ENCODE data around the gene COL10A1. TPM values are rescaled to one million over a fixed set of nuclear protein-coding genes. Genes with fewer than 3 reads are reported as not detected.

Gene COL10A1
- total RNA-seq, 2 experiments from 2014 or later: not detected

- Mint-ChIP-seq H3K9me3 (no peaks in the 10 kb centered on the region), H3K4me3 (no peak overlapping the region), H3K27ac (no peak overlapping the region), H3K36me3 (ENCODE audit: low read depth) (no peaks in the 10 kb centered on the region), H3K27me3 (no peaks in the 10 kb centered on the region), H3K4me1 (no peaks in the 10 kb centered on the region)
- CTCF ChIA-PET: no interaction called here
- POLR2A ChIA-PET: no interaction called here
- no peak for DNase-seq
These were observed 26.7 kb upstream of the COL10A1 start for GRCh38 chr6:116152620-116153019.

DNA sequence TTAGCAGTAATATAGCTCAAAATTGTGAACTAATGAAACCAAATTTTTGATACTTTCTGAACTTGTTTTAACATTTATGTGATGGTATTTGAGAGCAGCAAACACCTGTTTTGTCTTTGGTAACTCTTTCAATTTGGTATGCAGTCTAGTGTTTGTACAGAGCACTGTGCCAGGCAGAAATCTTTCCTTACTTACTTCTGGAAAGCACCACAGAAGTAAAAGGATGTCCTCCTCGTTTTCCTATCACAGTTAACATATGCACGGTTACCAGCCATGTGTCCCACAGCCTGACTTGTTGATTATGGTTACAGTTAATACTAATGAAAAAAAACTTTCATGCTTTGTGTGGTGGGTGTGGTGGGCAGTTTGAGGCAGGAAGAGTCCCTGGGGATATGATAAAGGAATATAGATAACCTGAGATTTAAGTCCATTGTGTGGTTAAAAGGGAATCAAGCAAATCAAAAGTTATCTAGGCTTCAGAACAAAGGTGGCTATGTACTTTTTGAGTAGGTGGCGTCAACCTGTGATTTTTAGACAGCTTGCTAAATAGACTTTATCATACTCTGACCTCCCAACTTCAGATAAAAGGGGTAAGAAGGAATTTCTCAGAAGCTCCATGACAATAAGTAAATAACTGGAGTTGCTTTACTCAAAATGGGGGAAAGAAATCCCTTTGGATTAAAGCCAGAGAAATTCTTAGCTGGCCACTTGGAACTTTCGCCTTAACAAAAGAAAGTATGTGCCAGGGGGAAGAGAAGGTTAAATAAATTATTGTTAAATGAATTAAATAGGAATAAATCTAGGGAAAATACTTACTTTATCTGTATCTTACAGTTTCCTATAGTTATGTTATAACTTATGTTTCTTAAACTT is 20.1 kb upstream of the COL10A1 start:
- H3K36me3 Mint-ChIP-seq (ENCODE audit: low read depth): no peaks in the 10 kb centered on the region
- no peak overlapping the region for H3K4me3 Mint-ChIP-seq
- H3K9me3 Mint-ChIP-seq: no peaks in the 10 kb centered on the region
- DNase-seq: no peak
- CTCF ChIA-PET: interaction anchor here (0.6 kb wide), 1 partner anchor 32 kb away, joined by 3 read pairs; no protein-coding TSS in a partner anchor
- POLR2A ChIA-PET: no interaction called here
- H3K27me3 Mint-ChIP-seq: no peaks in the 10 kb centered on the region
- peaks cover 2% of the 10 kb centered on the region for H3K4me1 Mint-ChIP-seq
- no peak overlapping the region for H3K27ac Mint-ChIP-seq

- Mint-ChIP-seq H3K4me1 (peaks cover 2% of the 10 kb centered on the region), H3K9me3 (no peaks in the 10 kb centered on the region), H3K4me3 (no peak overlapping the region), H3K27ac (no peak overlapping the region), H3K27me3 (no peaks in the 10 kb centered on the region), H3K36me3 (ENCODE audit: low read depth) (peaks cover 3% of the 10 kb centered on the region)
- DNase-seq: no peak
- POLR2A ChIA-PET: no interaction called here
- CTCF ChIA-PET: no interaction called here
These were observed 18.7 kb upstream of the COL10A1 start for GRCh38 chr6:116144605-116145004.

DNA sequence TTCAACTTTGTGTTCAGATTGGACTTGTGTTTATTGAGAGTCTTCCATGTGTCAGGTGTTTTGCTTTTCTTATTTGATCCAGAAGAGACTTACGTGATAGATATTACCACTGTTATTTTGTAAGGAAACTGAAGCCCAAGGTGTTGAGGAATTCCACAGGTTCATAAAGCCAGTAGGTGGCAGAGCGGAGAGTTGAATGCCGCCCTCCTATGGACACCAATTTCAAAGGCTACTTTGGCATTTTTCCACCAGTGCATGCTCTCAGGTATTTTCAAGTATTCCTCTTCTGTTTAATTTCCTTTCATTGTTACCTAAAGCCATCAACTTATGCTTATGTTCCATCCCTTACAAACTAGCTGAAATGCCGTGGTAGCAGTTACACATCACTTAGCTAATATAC is 14.0 kb upstream of the COL10A1 start:
- no peak for DNase-seq
- Mint-ChIP-seq H3K27me3 (no peaks in the 10 kb centered on the region), H3K27ac (no peak overlapping the region), H3K4me1 (peaks cover 19% of the 10 kb centered on the region), H3K36me3 (ENCODE audit: low read depth) (peaks cover 8% of the 10 kb centered on the region), H3K4me3 (no peak overlapping the region), H3K9me3 (no peaks in the 10 kb centered on the region)
- ChIA-PET CTCF (no interaction called here), POLR2A (no interaction called here)

DNA sequence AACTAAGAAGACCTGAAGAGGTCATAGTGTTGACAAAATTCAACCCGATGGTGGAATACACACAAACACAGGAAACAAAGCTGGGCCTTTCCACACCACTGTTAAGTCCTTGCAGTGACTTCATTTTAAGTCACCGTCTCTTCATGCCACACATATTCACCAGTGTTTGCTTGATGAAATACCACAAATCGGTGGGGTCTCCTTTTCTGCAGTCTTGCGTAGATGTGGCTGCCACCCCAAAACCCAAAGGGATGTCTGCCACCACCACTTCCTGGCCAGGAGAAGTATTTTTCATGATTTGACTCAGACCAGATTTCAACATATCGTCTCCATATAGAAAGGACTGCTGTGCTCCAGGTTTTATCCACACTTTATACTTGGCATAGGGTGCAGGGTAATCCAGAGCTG is 11.0 kb upstream of the COL10A1 start:
- Mint-ChIP-seq H3K4me1 (peaks cover 17% of the 10 kb centered on the region), H3K27ac (peak overlapping the region; percentile 61), H3K36me3 (ENCODE audit: low read depth) (peaks cover 11% of the 10 kb centered on the region), H3K4me3 (peak overlapping the region; percentile 25), H3K9me3 (no peaks in the 10 kb centered on the region), H3K27me3 (no peaks in the 10 kb centered on the region)
- ChIA-PET CTCF (interaction anchor here (1.9 kb wide), 1 partner anchor 24 kb away, joined by 5 read pairs; no protein-coding TSS in a partner anchor), POLR2A (interaction anchor here (0.9 kb wide), 1 partner anchor 9 kb away, joined by 3 read pairs; no protein-coding TSS in a partner anchor)
- DNase-seq: peak; percentile 69

DNA sequence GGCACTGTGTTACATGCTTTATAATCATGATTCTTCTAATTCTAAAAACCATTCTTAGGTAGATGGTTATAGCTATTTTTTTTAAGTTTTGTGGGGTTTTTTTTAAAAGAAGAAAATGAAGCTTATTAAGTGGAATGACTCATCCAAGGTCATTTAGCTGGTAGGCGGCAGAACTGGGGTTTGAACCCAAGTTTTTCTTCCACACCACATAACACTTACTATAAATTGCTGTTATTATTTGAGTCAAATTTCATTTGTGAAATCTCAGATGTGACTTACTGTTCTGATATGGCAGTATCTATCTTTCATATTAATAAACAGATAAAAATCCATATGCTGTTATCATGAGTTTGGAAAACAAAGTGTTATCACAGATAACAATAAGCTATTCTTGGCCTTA is 10.4 kb upstream of the COL10A1 start:
- Mint-ChIP-seq H3K27me3 (no peaks in the 10 kb centered on the region), H3K4me3 (no peak overlapping the region), H3K4me1 (peaks cover 17% of the 10 kb centered on the region), H3K9me3 (no peaks in the 10 kb centered on the region), H3K36me3 (ENCODE audit: low read depth) (peaks cover 11% of the 10 kb centered on the region), H3K27ac (no peak overlapping the region)
- ChIA-PET POLR2A (interaction anchor here (0.9 kb wide), 1 partner anchor 9 kb away, joined by 3 read pairs; no protein-coding TSS in a partner anchor), CTCF (interaction anchor here (0.6 to 1.9 kb wide), 2 partner anchors 24 to 156 kb away, joined by 3 to 5 read pairs; no protein-coding TSS in a partner anchor)
- DNase-seq: no peak

DNA sequence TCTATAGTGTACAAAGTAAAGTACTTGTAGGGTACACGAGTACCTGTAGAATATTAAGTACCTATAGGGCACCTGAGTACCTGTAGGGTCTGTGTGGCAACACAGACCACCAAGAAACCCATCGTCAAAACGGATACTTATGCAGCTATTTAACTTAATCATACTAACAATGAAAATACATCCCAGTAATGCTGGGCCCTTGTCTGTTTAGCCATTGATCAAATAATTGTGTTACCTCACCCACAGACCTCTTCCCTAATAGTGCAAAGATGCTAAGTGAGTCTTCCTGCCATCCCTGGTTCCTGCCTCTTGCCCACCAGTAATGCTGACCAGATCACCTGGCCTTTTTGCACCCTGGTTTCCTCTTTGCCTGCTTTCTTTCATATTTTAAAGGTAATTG is 7.5 kb upstream of the COL10A1 start:
- DNase-seq: no peak
- CTCF ChIA-PET: interaction anchor here (1.0 kb wide), 1 partner anchor 21 kb away, joined by 3 read pairs; no protein-coding TSS in a partner anchor
- POLR2A ChIA-PET: interaction anchor here (1.1 kb wide), 1 partner anchor 33 kb away, joined by 3 read pairs; the partner anchor contains the start of gene NT5DC1
- H3K4me3 Mint-ChIP-seq: no peak overlapping the region
- no peak overlapping the region for H3K27ac Mint-ChIP-seq
- H3K4me1 Mint-ChIP-seq: peaks cover 19% of the 10 kb centered on the region
- no peaks in the 10 kb centered on the region for H3K27me3 Mint-ChIP-seq
- H3K9me3 Mint-ChIP-seq: no peaks in the 10 kb centered on the region
- peaks cover 8% of the 10 kb centered on the region for H3K36me3 Mint-ChIP-seq (ENCODE audit: low read depth)

DNA sequence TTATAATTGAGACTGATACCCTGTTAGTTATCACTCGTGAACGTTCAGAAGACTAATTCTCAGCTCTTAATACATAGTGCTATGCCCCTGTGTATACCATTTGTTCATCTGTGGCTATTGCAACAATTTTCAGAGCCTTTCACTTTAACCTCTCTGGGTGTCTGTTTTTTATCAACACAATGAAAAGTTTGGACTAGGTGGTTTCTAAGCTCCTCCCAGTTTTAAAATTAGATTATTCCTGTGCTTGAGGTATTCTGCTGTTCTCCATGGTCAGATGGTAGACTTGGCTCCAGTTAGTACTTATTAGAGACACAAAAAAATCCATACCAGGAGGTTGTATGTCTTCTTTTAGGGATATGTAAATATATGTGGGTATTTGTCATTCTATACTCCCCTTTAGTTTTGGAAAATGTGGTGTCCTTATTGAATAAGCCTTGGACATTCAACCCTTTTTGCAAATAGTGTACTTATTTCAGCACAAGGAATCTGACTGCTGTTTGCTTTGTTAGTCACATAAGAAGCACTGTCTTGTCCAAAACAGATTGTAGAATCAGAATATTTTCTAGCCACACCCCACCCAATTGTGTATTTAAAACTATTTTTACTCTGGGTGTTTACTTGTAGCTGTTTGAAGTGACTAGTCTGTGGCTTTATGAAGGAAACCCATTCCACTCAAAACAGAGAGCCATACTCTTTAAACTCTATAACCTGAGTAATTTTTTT is 2.0 kb upstream of the COL10A1 start:
- ChIA-PET POLR2A (interaction anchor here (1.0 kb wide), 1 partner anchor 8 kb away, joined by 3 read pairs; no protein-coding TSS in a partner anchor), CTCF (no interaction called here)
- Mint-ChIP-seq H3K36me3 (ENCODE audit: low read depth) (peaks cover 4% of the 10 kb centered on the region), H3K27ac (no peak overlapping the region), H3K9me3 (no peaks in the 10 kb centered on the region), H3K4me1 (peaks cover 6% of the 10 kb centered on the region), H3K4me3 (no peak overlapping the region), H3K27me3 (no peaks in the 10 kb centered on the region)
- no peak for DNase-seq

DNA sequence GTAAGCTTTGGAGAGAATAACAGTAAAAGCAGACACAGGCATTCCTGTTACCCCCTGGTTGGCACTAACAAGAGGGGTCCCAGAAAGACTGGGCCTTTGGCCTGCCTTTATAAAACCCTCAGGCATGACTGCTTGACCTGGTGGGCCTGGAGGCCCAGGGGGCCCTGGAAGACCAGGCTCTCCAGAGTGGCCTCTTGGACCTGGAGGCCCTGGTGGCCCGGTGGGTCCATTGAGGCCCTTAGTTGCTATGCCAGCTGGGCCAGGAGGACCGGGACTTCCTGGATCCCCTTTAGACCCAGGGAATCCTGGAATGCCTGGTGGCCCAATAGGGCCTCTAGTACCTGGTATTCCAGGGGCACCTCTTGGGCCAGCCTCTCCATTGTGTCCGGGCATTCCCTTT is 5.5 kb downstream of the COL10A1 start:
- CTCF ChIA-PET: no interaction called here
- no peak overlapping the region for H3K4me3 Mint-ChIP-seq
- POLR2A ChIA-PET: no interaction called here
- H3K27ac Mint-ChIP-seq: no peak overlapping the region
- peaks cover 4% of the 10 kb centered on the region for H3K4me1 Mint-ChIP-seq
- no peak for DNase-seq
- H3K9me3 Mint-ChIP-seq: no peaks in the 10 kb centered on the region
- H3K36me3 Mint-ChIP-seq (ENCODE audit: low read depth): peaks cover 11% of the 10 kb centered on the region
- no peaks in the 10 kb centered on the region for H3K27me3 Mint-ChIP-seq

DNA sequence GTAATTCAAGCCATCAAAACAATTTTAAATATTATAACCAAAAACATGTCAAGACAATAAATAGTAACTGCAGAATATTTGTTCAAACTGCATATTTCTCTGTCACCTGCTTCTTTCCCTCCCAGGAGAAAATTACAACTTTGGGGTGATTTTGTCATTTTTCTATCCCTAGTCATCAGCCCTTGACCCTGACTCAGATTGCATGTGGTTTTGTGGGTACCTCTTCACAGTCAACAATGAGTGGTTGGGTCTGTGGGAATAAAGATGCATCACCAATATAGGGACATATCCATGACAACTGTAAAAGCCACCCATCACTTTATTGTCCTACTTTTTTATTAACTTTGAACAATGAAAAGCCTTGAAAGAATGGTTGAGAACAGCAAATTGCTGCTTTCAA is 7.3 kb downstream of the COL10A1 start:
- Mint-ChIP-seq H3K9me3 (no peaks in the 10 kb centered on the region), H3K27me3 (no peaks in the 10 kb centered on the region), H3K36me3 (ENCODE audit: low read depth) (peaks cover 11% of the 10 kb centered on the region), H3K27ac (no peak overlapping the region), H3K4me3 (no peak overlapping the region), H3K4me1 (peaks cover 4% of the 10 kb centered on the region)
- CTCF ChIA-PET: interaction anchor here (1.3 kb wide), 2 partner anchors 8 to 17 kb away, joined by 3 to 5 read pairs; no protein-coding TSS in a partner anchor
- POLR2A ChIA-PET: interaction anchor here (1.3 to 1.7 kb wide), 3 partner anchors 14 to 18 kb away, joined by 4 to 11 read pairs (median 5); partner anchors contain the start of gene NT5DC1
- DNase-seq: no peak

DNA sequence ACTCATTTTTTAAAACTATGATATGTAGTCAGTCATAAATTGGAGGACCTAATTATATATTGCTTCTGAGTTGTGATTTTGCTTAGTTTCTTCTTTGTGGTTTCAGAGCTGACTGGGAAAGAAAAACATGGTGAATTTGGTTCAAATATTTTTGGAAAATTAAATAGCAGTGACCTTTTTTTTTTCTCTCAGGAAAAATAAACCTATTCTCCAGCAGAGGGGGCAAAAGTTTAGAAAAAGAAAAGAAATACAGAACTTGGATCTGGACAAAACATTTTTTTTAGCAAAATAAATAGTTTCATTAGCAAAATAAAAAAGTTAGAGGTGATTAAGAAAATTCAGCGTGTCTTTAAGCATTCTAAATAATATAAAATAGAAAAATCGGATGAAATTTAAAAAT is 10.2 kb downstream of the COL10A1 start:
- DNase-seq: no peak
- Mint-ChIP-seq H3K27me3 (no peaks in the 10 kb centered on the region), H3K36me3 (ENCODE audit: low read depth) (peaks cover 27% of the 10 kb centered on the region), H3K9me3 (no peaks in the 10 kb centered on the region), H3K27ac (no peak overlapping the region), H3K4me1 (peaks cover 4% of the 10 kb centered on the region), H3K4me3 (no peak overlapping the region)
- CTCF ChIA-PET: interaction anchor here (1.4 to 1.7 kb wide), 2 partner anchors 11 to 99 kb away, joined by 3 to 4 read pairs; no protein-coding TSS in a partner anchor
- POLR2A ChIA-PET: no interaction called here

- POLR2A ChIA-PET: no interaction called here
- Mint-ChIP-seq H3K9me3 (no peaks in the 10 kb centered on the region), H3K27me3 (no peaks in the 10 kb centered on the region), H3K4me3 (no peak overlapping the region), H3K36me3 (ENCODE audit: low read depth) (peaks cover 40% of the 10 kb centered on the region), H3K4me1 (no peaks in the 10 kb centered on the region), H3K27ac (no peak overlapping the region)
- DNase-seq: no peak
- CTCF ChIA-PET: interaction anchor here (1.1 to 4.0 kb wide), 3 partner anchors 11 to 114 kb away, joined by 3 to 42 read pairs (median 5); partner anchors contain the start of gene NT5DC1
These were observed 12.5 kb downstream of the COL10A1 start for GRCh38 chr6:116113386-116113785.

Data from activated CD4-positive, alpha-beta memory T cell treated with anti-CD3 and anti-CD28 coated beads, Interleukin-2, amount 10 ng/mL, durations not matched to agents 7 days and 5 days (primary cell).